Stimulated activated CD4-positive, alpha-beta T cell treated with anti-CD3 and anti-CD28 coated beads, Interleukin-15, amount 100 ng/mL, for 24 hours (primary cell): ENCODE data around the gene TTYH1.
"Not testable (repeated sequence)": the region's sequence is repeated elsewhere in the genome, so short reads cannot be mapped to it uniquely, and the experiment has no call there.

Experiments
- DNase-seq: peaks from one replicate; pipeline ENCODE4 v3.0.0-alpha.2; 2020

TTYH1 gene

GRCh38 chr19:54415208-54415900 is at the start of gene TTYH1:
TSS of gene TTYH1 (plus strand) at chr19:54415464. CDS start at chr19:54415553, 89 bp downstream.
- DNase-seq, result peak; percentile 59

GRCh38 chr19:54365798-54366197 is 49.5 kb upstream of the TTYH1 start:
- not testable (repeated sequence) for DNase-seq

- no peak for DNase-seq
Measured at GRCh38 chr19:54366811-54367210, 48.5 kb upstream of the TTYH1 start.

DNA sequence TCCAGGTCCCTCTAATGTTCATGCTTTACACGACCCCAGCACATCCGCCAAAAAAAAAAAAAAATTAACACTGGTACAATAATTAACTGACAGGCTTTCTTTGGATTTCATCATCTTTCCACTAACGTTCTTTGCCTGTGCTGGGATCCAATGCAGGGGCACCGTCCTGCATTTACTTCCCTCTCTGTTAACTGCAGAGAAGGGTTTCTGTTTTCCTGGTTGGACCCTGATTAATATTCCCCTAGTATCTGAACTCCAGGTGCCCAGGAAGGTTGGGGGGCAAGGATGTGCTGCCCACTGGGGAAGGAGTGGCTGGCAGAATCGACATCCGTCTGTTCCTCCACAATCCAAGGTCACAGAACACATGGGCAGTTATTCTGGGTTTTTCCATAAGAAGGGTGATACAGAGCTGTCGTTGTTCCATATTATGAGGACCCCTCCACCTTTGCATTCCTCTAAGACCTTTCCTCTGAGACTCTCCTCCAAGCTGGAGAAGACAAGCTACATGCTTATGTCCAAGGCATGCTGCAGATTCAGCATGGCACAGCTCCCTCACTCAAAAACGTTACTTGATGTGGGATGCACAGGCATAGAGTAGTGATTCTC is 46.1 kb upstream of the TTYH1 start:
- DNase-seq, result no peak

DNA sequence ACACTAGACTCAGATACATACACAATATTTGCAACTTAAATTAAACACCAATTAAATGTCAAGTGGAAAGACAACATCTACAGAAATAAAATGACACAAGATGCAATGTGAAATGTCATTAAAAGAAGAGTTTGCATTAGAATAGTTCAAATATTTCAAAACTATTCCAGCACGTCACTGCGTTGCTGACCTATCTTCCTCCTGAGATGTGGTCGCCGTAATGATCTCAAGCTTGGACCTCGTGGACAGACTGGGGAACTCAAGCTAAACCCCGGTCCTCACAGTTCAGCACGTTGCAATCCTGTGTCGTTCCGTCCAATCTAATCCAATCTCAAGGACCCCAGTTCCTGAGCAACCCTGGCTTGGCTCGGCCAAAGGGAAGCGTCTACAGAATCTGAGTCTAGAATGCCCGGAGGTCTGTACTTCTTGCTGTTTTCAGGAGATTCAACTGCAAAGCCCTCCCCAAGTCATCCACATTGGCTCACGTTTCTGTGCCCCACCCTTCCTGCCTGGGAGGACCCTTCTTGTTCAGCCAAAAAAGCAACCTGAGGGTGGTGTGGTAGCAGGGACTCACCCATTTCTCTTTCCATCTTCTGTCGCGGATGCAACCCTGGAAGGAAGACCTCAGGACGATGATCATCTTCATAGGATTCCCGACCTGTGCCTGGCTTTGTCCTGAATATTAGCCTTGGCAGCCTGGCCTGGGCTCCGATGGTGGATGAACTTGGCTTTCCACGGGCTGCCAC is 45.4 kb upstream of the TTYH1 start:
- DNase-seq, result not testable (repeated sequence)

- peak; percentile 73 for DNase-seq
Measured at GRCh38 chr19:54370434-54370796, 44.8 kb upstream of the TTYH1 start.

- DNase-seq, result not testable (repeated sequence)
Measured at GRCh38 chr19:54371453-54371852, 43.8 kb upstream of the TTYH1 start.

GRCh38 chr19:54373781-54374631 is 41.3 kb upstream of the TTYH1 start:
- no peak for DNase-seq

- peak; percentile 37 for DNase-seq
Measured at GRCh38 chr19:54375181-54375938, 39.9 kb upstream of the TTYH1 start.

- no peak for DNase-seq
Measured at GRCh38 chr19:54376610-54377285, 38.5 kb upstream of the TTYH1 start.

DNA sequence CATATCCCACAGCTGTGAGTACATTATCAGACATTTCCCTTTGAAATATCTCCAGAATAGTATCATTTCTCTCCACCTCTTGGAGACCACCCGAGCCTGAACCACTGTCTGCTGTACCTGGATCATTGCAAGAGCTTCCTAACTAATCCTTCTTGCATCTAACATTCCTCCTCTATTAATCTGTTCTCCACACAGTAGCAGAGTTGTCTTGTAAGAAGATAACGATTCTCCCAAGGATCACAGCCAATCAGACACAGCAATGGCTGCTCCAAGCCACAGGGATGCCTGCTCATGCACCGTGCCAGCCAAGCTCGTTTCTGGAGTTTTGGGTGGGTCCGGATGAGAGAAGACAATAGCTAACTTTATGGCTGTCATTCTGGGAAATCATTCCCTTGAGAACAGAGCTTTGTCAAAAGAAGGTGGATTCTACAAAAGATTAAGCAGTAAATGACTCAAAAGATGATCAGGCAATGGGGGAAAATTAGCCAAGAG is 36.0 kb upstream of the TTYH1 start:
- no peak for DNase-seq

- DNase-seq, result no peak
Measured at GRCh38 chr19:54380897-54381296, 34.4 kb upstream of the TTYH1 start.

- not testable (repeated sequence) for DNase-seq
Measured at GRCh38 chr19:54382041-54382440, 33.2 kb upstream of the TTYH1 start.

DNA sequence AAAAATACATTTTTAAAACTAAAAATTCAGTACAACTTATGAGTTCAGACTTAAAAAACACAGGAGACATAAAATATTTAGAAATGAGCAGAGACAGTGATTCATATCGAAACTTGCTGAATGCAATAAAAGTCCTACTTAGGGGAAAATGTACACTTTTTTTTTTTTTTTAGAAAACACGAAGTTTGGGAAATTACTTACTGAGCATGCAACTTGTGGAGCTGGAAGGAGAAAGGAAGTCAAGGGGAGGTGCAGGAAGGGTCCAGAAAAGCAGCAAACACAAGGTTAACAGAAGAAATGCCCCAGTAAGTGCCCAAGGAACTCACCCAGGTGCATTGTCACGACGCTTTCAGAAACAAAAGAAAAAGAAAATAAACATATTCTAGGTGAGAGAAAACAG is 31.9 kb upstream of the TTYH1 start:
- no peak for DNase-seq

GRCh38 chr19:54387991-54388801 is 27.1 kb upstream of the TTYH1 start:
- DNase-seq, result peak; percentile 54

GRCh38 chr19:54388802-54389139 is 26.5 kb upstream of the TTYH1 start:
- DNase-seq, result no peak

DNA sequence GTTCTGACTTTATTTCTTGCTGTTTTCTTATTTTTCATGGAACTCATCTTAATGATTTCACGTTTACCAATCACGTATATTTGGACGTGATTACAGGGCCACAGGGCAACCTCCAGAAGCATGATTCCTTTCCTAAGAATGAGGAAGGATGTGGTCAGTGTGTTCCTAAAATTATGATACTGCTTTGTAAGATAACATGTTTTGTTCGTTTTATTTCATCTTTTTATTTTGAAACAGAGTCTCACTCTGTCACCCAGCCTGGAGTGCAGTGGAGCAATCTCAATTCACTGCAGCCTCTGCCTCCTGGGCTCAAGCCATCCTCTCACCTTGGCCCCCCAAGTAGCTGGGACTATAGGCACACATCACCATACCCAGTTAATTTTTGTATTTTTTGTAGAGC is 25.7 kb upstream of the TTYH1 start:
- no peak for DNase-seq

- peak; percentile 74 for DNase-seq
Measured at GRCh38 chr19:54390942-54391577, 24.2 kb upstream of the TTYH1 start.

DNA sequence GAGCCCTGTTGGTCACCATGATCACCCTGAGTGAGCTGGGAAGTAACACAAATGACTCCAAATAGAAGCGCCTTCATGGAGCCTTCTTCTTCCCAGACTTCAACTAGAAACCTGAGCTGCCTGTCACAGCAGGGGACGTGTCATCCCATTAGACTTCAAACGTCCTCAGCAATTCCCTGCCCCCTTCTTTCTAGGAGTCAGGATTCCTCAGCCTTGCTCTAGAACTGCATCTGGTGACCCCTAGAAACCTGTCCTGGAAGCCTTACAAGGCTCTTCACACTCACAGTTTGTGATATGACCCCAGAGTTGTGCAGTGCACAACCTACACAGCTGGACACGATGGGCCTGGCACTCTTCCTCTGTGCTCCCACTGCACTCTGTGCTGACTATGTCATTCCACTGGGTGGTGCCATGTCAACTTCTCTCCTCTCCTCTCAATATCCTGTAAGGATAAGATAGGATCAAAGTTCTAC is 23.6 kb upstream of the TTYH1 start:
- DNase-seq, result no peak

DNA sequence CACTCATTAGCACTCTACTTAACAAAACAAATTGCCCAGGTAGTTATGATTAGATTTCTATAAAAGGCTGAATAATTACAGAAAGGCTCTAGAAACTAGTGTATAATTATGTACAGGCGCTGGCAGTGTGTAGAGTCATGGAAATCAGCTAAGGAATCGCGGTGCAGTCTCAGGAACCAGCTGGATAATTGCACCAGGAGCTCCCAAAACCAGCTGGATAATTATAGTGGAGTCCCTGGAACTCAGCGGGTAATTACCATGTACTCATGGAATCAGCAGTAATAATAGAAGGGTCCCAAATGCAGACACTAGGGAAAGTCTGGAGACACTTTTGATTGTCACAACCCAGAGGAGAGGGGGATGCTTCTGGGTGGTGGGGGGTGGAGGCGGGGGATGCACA is 23.2 kb upstream of the TTYH1 start:
- no peak for DNase-seq
